ENCODE results near the gene GNAQ. TPM values are rescaled to one million over a fixed set of nuclear protein-coding genes. Genes with fewer than 3 reads are reported as not detected.

The GNAQ gene
- total and polyA plus RNA-seq, 10 donors = 4.4 to 52.3 (median 31.2) TPM

- H3K36me3 ChIP-seq = no peaks in the 10 kb centered on the region
- H3K4me1 ChIP-seq = peaks cover 17 to 93% (median 50%) of the 10 kb centered on the region in 6 donors
- intact Hi-C loops (cut with DNase I; ENCODE audit: low total_unique reads) = no loop called here
- H3K9me3 ChIP-seq = no peaks in the 10 kb centered on the region
- TF ChIP-seq POLR2AphosphoS5 (IDR thresholded peaks at IDR 0.05) (no peak), POLR2A (IDR thresholded peaks at IDR 0.05) (no peak), CTCF (IDR thresholded peaks at IDR 0.05 in 8 of 11, conservative IDR thresholded peaks at IDR 0.05 in 3 of 11) (no peak)
- H3K27ac ChIP-seq = peak overlapping the region in 2 of 8 donors; percentile 3 to 15
- H3K27me3 ChIP-seq (replicated peaks in 1 of 7) = no peaks in the 10 kb centered on the region
- no peak overlapping the region for H3K4me3 ChIP-seq
- WGBS, 5 donors = 52 to 76% (median 71%) methylated on average over 1 of the region's 1 CpG
- DNase-seq = no peak
Measured at GRCh38 chr9:77983320-77983662, 48.3 kb downstream of the GNAQ start.

- DNase-seq = no peak
- WGBS, 5 donors = 50 to 64% (median 59%) methylated on average over 7 of the region's 7 CpGs
- Histone ChIP-seq H3K27ac (peak overlapping the region in 2 of 8 donors; percentile 3 to 54), H3K4me1 (peaks cover 21 to 93% (median 53%) of the 10 kb centered on the region in 6 donors), H3K27me3 (replicated peaks in 1 of 7) (no peaks in the 10 kb centered on the region), H3K36me3 (no peaks in the 10 kb centered on the region), H3K4me3 (no peak overlapping the region), H3K9me3 (no peaks in the 10 kb centered on the region)
- intact Hi-C loops (cut with DNase I; ENCODE audit: low total_unique reads) = no loop called here
- TF ChIP-seq POLR2AphosphoS5 (IDR thresholded peaks at IDR 0.05) = no peak
- TF ChIP-seq CTCF (IDR thresholded peaks at IDR 0.05 in 8 of 11, conservative IDR thresholded peaks at IDR 0.05 in 3 of 11) = no peak
- TF ChIP-seq POLR2A (IDR thresholded peaks at IDR 0.05) = no peak
Measured at GRCh38 chr9:77982581-77983319, 48.9 kb downstream of the GNAQ start.

GRCh38 chr9:77981907-77982306 is 49.7 kb downstream of the GNAQ start:
- 73 to 83% (median 77%) methylated on average over 1 of the region's 1 CpG for WGBS, 5 donors
- no peaks in the 10 kb centered on the region for H3K36me3 ChIP-seq
- no peak for DNase-seq
- no peak overlapping the region for H3K4me3 ChIP-seq
- intact Hi-C loops (cut with DNase I; ENCODE audit: low total_unique reads) = no loop called here
- no peaks in the 10 kb centered on the region for H3K27me3 ChIP-seq (replicated peaks in 1 of 7)
- TF ChIP-seq POLR2A (IDR thresholded peaks at IDR 0.05) (no peak), POLR2AphosphoS5 (IDR thresholded peaks at IDR 0.05) (no peak), CTCF (IDR thresholded peaks at IDR 0.05 in 8 of 11, conservative IDR thresholded peaks at IDR 0.05 in 3 of 11) (no peak)
- H3K9me3 ChIP-seq = no peaks in the 10 kb centered on the region
- peak overlapping the region in 3 of 8 donors; percentile 2 to 54 (median 37) for H3K27ac ChIP-seq
- H3K4me1 ChIP-seq = peaks cover 26 to 93% (median 57%) of the 10 kb centered on the region in 6 donors

- Histone ChIP-seq H3K27me3 (replicated peaks in 1 of 7) (no peaks in the 10 kb centered on the region), H3K27ac (peak overlapping the region in 4 of 8 donors; percentile 2 to 54 (median 39)), H3K36me3 (no peaks in the 10 kb centered on the region), H3K9me3 (no peaks in the 10 kb centered on the region), H3K4me1 (peaks cover 26 to 93% (median 58%) of the 10 kb centered on the region in 6 donors), H3K4me3 (no peak overlapping the region)
- intact Hi-C loops (cut with DNase I; ENCODE audit: low total_unique reads) = no loop called here
- peak in 2 of 3 donors; percentile 16 to 24 for TF ChIP-seq POLR2AphosphoS5 (IDR thresholded peaks at IDR 0.05)
- TF ChIP-seq POLR2A (IDR thresholded peaks at IDR 0.05) = no peak
- WGBS, 5 donors = 0 to 6% (median 5%) methylated on average over 2 of the region's 2 CpGs
- DNase-seq = peak; percentile 79
Measured at GRCh38 chr9:77981332-77981731, 50.3 kb downstream of the GNAQ start.
